NCI-H82 treated with DMSO at 0.1 percent for 48 hours (cell line): Measurements from ENCODE around the gene RRP8.

Experiments used
- DNase-seq: peaks from one replicate; lab custom pipeline; 2025; ENCODE audit not compliant: unreplicated experiment; lab: John Stamatoyannopoulos, UW

RRP8 gene

GRCh38 chr11:6619004-6619745 is 15.8 kb upstream of the RRP8 start, which contains the start of gene TPP1:
Gene TPP1 (minus strand): TSS chr11:6619422. CDS start chr11:6619400, 22 bp downstream.
- peak; percentile 83 for DNase-seq

GRCh38 chr11:6618117-6619003 is 14.9 kb upstream of the RRP8 start:
- DNase-seq: no peak

GRCh38 chr11:6617315-6617781 is 13.9 kb upstream of the RRP8 start:
- no peak for DNase-seq

GRCh38 chr11:6616596-6617250 is 13.3 kb upstream of the RRP8 start:
- no peak for DNase-seq

GRCh38 chr11:6615882-6616585 is 12.6 kb upstream of the RRP8 start:
- no peak for DNase-seq

GRCh38 chr11:6615046-6615445 is 11.6 kb upstream of the RRP8 start:
- no peak for DNase-seq

- DNase-seq: no peak
Measured at GRCh38 chr11:6614446-6614845, 11.0 kb upstream of the RRP8 start.

GRCh38 chr11:6613496-6613895 is 10.1 kb upstream of the RRP8 start:
- no peak for DNase-seq

GRCh38 chr11:6612213-6613041 is 9.0 kb upstream of the RRP8 start, which contains the start of gene TAF10:
Gene TAF10 (minus strand): TSS chr11:6612216. CDS start chr11:6612189, 27 bp downstream.
- DNase-seq: peak; percentile 74

GRCh38 chr11:6611963-6612212 is 8.5 kb upstream of the RRP8 start:
- no peak for DNase-seq

GRCh38 chr11:6611092-6611962 is 7.9 kb upstream of the RRP8 start:
- DNase-seq: no peak

- DNase-seq: no peak
Measured at GRCh38 chr11:6610591-6610990, 7.2 kb upstream of the RRP8 start.

- no peak for DNase-seq
Measured at GRCh38 chr11:6609502-6610015, 6.1 kb upstream of the RRP8 start.

- no peak for DNase-seq
Measured at GRCh38 chr11:6608726-6609501, 5.5 kb upstream of the RRP8 start.

- no peak for DNase-seq
Measured at GRCh38 chr11:6608011-6608410, 4.6 kb upstream of the RRP8 start.

- DNase-seq: no peak
Measured at GRCh38 chr11:6607190-6607795, 3.9 kb upstream of the RRP8 start.

- peak; percentile 50 for DNase-seq
Measured at GRCh38 chr11:6606471-6607189, 3.2 kb upstream of the RRP8 start.
